ENCODE results near the gene ANXA6. TPM values are rescaled to one million over a fixed set of nuclear protein-coding genes. Genes with fewer than 3 reads are reported as not detected.

The ANXA6 gene
- total RNA-seq, 1 experiment from 2014 or later, result 95.9 TPM

GRCh38 chr5:151089726-151090125 lies 67.9 kb downstream of the ANXA6 start:
- intact Hi-C loops (cut with micrococcal nuclease; ENCODE audit: unreplicated experiment), result no loop called here
- BruUV-seq (replicated peaks), result no TSS peak

DNA sequence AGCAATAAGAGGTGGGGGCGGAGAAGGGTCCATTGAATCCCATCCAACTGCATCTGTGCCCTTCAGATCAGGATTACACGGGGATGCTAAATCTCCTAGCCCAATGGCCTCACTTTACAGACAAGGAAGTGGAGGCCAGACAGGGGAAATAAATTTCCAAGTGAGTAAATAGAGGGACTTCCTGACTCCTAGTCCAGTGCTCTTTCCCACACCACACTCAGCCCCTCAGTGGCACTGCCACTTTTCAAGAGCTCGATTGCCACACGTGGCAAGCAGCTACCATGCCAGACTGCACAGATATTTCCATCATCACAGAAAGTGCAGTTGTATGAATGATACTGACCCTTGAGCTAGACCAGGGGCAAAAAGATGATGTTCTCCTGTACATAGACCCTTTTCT lies 68.6 kb downstream of the ANXA6 start:
- Histone ChIP-seq H3K9me3 (ENCODE audit: low read depth, low read length, poor library complexity, severe bottlenecking) (no peaks in the 10 kb centered on the region), H3K4me1 (ENCODE audit: insufficient read depth, low read length, poor library complexity, severe bottlenecking) (peaks cover 4% of the 10 kb centered on the region), H3K27me3 (replicated peaks; ENCODE audit: insufficient read depth, low read depth, low read length, poor library complexity) (no peaks in the 10 kb centered on the region), H3K4me3 (ENCODE audit: low read depth, low read length, poor library complexity, severe bottlenecking) (no peak overlapping the region), H3K27ac (ENCODE audit: low read depth, low read length, poor library complexity, severe bottlenecking) (no peak overlapping the region), H3K36me3 (ENCODE audit: insufficient read depth, low read length, poor library complexity, severe bottlenecking) (no peaks in the 10 kb centered on the region)
- intact Hi-C loops (cut with micrococcal nuclease; ENCODE audit: unreplicated experiment), result no loop called here
- no TSS peak for BruUV-seq (replicated peaks)
- CTCF ChIA-PET, result no interaction called here
- POLR2A ChIA-PET (ENCODE audit: low non-redundant PET), result no interaction called here
- no peak for TF ChIP-seq EZH2 (IDR thresholded peaks at IDR 0.05; ENCODE audit: borderline replicate concordance, low read depth, low read length, poor library complexity, severe bottlenecking)
- TF ChIP-seq CTCF (conservative IDR thresholded peaks at IDR 0.05; ENCODE audit: low read depth, low read length), result no peak
- DNase-seq (ENCODE audit: low spot score), result no peak

More at GRCh38 chr5:151089726-151090125, 67.9 kb downstream of the ANXA6 start:
- Histone ChIP-seq H3K9me3 (ENCODE audit: low read depth, low read length, poor library complexity, severe bottlenecking) (no peaks in the 10 kb centered on the region), H3K27me3 (replicated peaks; ENCODE audit: insufficient read depth, low read depth, low read length, poor library complexity) (no peaks in the 10 kb centered on the region), H3K4me1 (ENCODE audit: insufficient read depth, low read length, poor library complexity, severe bottlenecking) (peaks cover 4% of the 10 kb centered on the region), H3K36me3 (ENCODE audit: insufficient read depth, low read length, poor library complexity, severe bottlenecking) (no peaks in the 10 kb centered on the region), H3K27ac (ENCODE audit: low read depth, low read length, poor library complexity, severe bottlenecking) (no peak overlapping the region), H3K4me3 (ENCODE audit: low read depth, low read length, poor library complexity, severe bottlenecking) (no peak overlapping the region)
- DNase-seq (ENCODE audit: low spot score), result no peak
- POLR2A ChIA-PET (ENCODE audit: low non-redundant PET), result no interaction called here
- TF ChIP-seq CTCF (conservative IDR thresholded peaks at IDR 0.05; ENCODE audit: low read depth, low read length), result no peak
- no peak for TF ChIP-seq EZH2 (IDR thresholded peaks at IDR 0.05; ENCODE audit: borderline replicate concordance, low read depth, low read length, poor library complexity, severe bottlenecking)
- CTCF ChIA-PET, result no interaction called here

DNA sequence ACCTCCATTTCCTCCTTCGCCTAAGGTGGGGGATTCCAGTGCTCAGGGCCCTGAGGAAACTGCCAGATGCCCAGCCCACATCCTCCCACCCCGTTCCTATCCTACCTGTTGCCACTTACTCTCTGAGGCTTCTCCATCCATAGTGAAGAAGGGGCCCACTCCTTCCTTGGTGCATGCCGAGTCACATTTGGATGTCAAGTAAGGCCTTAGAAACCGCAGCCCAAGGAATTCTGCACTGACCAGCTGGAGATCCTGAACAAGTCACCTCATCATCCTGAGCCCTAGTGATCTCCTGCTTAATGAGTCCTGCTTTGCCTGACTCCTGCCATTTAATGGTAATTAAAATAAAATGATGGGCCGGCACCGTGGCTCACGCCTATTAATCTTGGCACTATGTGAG lies 70.1 kb downstream of the ANXA6 start:
- no peak for TF ChIP-seq EZH2 (IDR thresholded peaks at IDR 0.05; ENCODE audit: borderline replicate concordance, low read depth, low read length, poor library complexity, severe bottlenecking)
- TF ChIP-seq CTCF (conservative IDR thresholded peaks at IDR 0.05; ENCODE audit: low read depth, low read length), result no peak
- Histone ChIP-seq H3K4me1 (ENCODE audit: insufficient read depth, low read length, poor library complexity, severe bottlenecking) (no peaks in the 10 kb centered on the region), H3K27ac (ENCODE audit: low read depth, low read length, poor library complexity, severe bottlenecking) (no peak overlapping the region), H3K4me3 (ENCODE audit: low read depth, low read length, poor library complexity, severe bottlenecking) (no peak overlapping the region), H3K9me3 (ENCODE audit: low read depth, low read length, poor library complexity, severe bottlenecking) (no peaks in the 10 kb centered on the region), H3K27me3 (replicated peaks; ENCODE audit: insufficient read depth, low read depth, low read length, poor library complexity) (no peaks in the 10 kb centered on the region), H3K36me3 (ENCODE audit: insufficient read depth, low read length, poor library complexity, severe bottlenecking) (no peaks in the 10 kb centered on the region)
- intact Hi-C loops (cut with micrococcal nuclease; ENCODE audit: unreplicated experiment), result no loop called here
- DNase-seq (ENCODE audit: low spot score), result no peak
- CTCF ChIA-PET, result no interaction called here
- BruUV-seq (replicated peaks), result no TSS peak
- POLR2A ChIA-PET (ENCODE audit: low non-redundant PET), result no interaction called here

Measured in A673 (cell line).